ENCODE results near the gene UBE2I. TPM values are rescaled to one million over a fixed set of nuclear protein-coding genes. Genes with fewer than 3 reads are reported as not detected.
A peak's percentile ranks its signal among the peaks of the same experiment; 100 is the strongest.

The UBE2I gene
- total RNA-seq, 1 donor from 2014 or later: 170 TPM

DNA sequence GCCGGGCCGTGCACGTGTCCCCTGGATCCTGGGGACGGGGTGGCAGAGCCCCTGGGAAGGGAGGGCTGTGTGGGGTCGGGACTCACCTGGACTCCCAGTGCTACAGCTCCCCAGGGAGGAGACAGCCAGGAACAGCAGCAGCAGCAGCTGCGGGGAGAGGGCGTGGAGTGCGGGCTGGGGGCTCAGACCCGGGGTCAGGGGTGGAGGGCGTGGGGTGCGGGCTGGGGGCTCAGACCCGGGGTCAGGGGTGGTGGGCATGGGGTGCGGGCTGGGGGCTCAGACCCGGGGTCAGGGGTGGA lies 32.9 kb upstream of the UBE2I start:
- H3K9me3 Mint-ChIP-seq: no peaks in the 10 kb centered on the region
- H3K36me3 Mint-ChIP-seq: no peaks in the 10 kb centered on the region
- TF ChIP-seq, protein P1, sequence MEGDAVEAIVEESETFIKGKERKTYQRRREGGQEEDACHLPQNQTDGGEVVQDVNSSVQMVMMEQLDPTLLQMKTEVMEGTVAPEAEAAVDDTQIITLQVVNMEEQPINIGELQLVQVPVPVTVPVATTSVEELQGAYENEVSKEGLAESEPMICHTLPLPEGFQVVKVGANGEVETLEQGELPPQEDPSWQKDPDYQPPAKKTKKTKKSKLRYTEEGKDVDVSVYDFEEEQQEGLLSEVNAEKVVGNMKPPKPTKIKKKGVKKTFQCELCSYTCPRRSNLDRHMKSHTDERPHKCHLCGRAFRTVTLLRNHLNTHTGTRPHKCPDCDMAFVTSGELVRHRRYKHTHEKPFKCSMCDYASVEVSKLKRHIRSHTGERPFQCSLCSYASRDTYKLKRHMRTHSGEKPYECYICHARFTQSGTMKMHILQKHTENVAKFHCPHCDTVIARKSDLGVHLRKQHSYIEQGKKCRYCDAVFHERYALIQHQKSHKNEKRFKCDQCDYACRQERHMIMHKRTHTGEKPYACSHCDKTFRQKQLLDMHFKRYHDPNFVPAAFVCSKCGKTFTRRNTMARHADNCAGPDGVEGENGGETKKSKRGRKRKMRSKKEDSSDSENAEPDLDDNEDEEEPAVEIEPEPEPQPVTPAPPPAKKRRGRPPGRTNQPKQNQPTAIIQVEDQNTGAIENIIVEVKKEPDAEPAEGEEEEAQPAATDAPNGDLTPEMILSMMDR (conservative IDR thresholded peaks at IDR 0.05): no peak
- no peak for DNase-seq (ENCODE audit: extremely low spot score, unreplicated experiment)
- H3K27me3 Mint-ChIP-seq: peaks cover 19% of the 10 kb centered on the region
- no peaks in the 10 kb centered on the region for H3K4me1 Mint-ChIP-seq (ENCODE audit: unreplicated experiment)
- H3K27ac Mint-ChIP-seq: no peak overlapping the region
- H3K4me3 Mint-ChIP-seq: no peak overlapping the region

DNA sequence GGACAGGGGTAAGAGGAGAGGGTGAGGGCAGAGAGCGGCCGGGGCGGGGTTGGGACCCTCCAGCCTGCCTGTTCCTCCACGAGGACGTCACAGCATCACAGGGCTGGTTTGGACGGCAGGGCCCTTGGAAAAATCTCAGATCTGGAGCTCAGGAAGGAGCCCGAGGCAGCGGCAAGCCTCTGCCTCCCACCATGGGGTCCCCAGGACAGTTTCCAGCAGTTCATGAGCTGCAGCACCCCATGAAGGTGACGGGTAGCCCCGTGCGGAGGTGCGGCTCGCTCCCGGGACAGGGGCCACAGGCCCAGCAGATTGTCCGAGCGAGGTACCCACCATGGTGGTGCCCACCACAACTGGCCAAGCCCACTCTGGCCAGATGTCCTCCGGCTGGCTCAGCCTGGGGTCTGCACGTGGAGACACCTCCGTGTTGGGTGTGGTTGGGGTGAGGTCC lies 32.3 kb upstream of the UBE2I start:
- H3K4me3 Mint-ChIP-seq: no peak overlapping the region

DNA sequence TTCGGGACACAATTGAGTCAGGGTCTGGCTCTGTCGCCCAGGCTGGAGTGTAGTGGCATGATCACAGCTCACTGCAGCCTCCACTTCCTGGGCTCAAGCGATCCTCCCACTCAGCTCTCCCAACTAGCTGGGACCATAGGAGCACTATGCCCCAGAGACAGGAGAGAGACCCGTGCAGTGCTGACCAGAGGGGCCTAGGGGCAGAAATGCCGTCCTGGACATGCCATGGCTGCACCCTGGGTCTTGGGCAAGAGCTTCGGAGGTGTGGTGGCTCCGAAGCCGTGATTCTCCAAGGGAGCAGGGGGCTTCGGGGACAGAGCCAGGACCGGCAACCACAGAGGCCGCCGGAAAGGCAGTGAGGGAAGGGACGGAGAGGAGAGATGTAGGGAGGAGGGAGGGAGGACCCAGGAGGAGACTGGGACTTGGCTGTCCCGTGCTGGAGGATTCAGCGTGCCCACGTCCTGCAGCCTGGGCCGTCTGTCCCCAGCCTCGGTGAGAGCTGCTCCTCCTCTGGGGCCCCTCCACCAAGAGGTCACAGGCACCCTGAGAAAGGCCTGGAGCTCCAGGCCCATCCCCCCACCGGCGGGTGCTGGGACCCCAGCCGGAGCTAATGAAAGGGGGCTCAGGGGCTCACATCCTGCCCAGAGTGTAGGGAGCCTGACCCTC lies 31.7 kb upstream of the UBE2I start:
- no peak overlapping the region for H3K4me3 Mint-ChIP-seq
- H3K4me1 Mint-ChIP-seq (ENCODE audit: unreplicated experiment): no peaks in the 10 kb centered on the region
- TF ChIP-seq, protein P1 (conservative IDR thresholded peaks at IDR 0.05): no peak
- peaks cover 19% of the 10 kb centered on the region for H3K27me3 Mint-ChIP-seq
- H3K27ac Mint-ChIP-seq: no peak overlapping the region
- DNase-seq (ENCODE audit: extremely low spot score, unreplicated experiment): no peak
- no peaks in the 10 kb centered on the region for H3K36me3 Mint-ChIP-seq
- H3K9me3 Mint-ChIP-seq: no peaks in the 10 kb centered on the region

More for the DNA sequence above, 32.3 kb upstream of the UBE2I start:
- H3K4me1 Mint-ChIP-seq (ENCODE audit: unreplicated experiment): no peaks in the 10 kb centered on the region
- H3K9me3 Mint-ChIP-seq: no peaks in the 10 kb centered on the region
- peaks cover 19% of the 10 kb centered on the region for H3K27me3 Mint-ChIP-seq
- no peaks in the 10 kb centered on the region for H3K36me3 Mint-ChIP-seq
- DNase-seq (ENCODE audit: extremely low spot score, unreplicated experiment): no peak
- TF ChIP-seq, protein P1 (conservative IDR thresholded peaks at IDR 0.05): no peak
- no peak overlapping the region for H3K27ac Mint-ChIP-seq

DNA sequence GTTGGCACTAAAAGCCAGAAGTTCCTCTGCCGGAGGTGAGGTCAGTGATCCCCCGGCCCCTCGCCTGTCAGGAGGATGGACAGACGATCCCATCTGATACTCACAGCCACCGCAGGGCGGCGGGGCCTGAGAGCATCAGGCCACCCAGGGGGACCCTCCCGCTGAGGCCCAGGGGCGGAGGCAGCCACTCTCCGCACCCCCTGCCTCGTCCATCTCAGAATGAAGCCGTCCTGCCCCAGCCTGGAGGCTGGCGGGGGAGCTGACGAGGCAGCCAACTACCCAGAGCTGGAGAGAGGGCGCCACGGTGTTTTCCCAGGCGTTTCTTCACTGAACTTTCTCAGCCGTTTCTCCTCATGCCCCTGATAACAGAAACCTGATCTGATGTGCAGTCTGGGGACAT lies 31.0 kb upstream of the UBE2I start:
- Mint-ChIP-seq H3K4me1 (ENCODE audit: unreplicated experiment) (no peaks in the 10 kb centered on the region), H3K27ac (no peak overlapping the region), H3K27me3 (peaks cover 16% of the 10 kb centered on the region), H3K4me3 (no peak overlapping the region), H3K36me3 (no peaks in the 10 kb centered on the region), H3K9me3 (no peaks in the 10 kb centered on the region)
- peak; percentile 73 for DNase-seq (ENCODE audit: extremely low spot score, unreplicated experiment)
- TF ChIP-seq, protein P1 (conservative IDR thresholded peaks at IDR 0.05): peak; percentile 58

DNA sequence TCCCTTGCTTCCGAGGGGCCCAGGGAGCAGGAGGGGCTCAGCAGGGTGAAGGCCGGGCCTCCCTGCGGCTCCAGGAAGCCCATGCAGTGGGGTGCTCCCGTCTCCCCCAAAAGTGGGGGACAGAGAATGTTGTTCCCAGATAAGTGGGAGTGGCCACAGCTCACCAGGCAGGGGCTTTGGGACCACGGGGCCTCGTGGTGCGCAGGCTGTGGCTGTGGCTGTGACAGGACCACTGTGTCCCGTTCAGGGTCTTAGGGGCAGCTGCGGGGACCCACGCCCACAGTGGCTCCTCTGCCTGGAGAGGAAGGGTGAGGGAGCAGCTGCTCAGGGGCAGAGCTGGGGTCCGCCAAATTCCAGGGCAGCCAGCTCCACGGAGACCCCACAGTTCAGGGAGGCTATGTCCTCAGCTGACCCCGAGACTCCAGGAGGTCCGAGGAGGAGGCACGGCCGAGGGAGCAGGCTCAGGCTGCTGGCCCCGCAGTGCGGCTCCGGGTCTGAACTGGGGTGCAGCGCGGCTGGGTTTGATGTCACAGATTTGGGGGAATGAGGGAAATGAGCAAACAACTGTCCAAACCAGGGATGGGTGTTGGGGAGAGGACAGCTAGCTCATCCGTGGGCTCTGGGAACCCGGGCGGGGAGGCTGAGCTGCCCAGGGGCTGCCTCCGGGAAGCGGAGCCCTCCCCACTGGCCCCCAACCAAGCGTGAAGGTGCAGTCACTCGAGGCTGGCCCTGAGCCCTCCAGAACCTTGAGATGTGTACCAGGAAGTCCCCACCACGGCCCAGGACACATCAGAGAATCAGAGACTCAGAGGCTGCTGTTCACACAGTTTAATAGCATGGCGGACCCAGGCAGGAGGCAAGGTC lies 30.1 kb upstream of the UBE2I start:
- TF ChIP-seq, protein P1 (conservative IDR thresholded peaks at IDR 0.05): no peak
- Mint-ChIP-seq H3K27me3 (peaks cover 16% of the 10 kb centered on the region), H3K9me3 (no peaks in the 10 kb centered on the region), H3K4me3 (no peak overlapping the region), H3K4me1 (ENCODE audit: unreplicated experiment) (no peaks in the 10 kb centered on the region), H3K27ac (no peak overlapping the region), H3K36me3 (no peaks in the 10 kb centered on the region)
- no peak for DNase-seq (ENCODE audit: extremely low spot score, unreplicated experiment)
